Measurements from ENCODE around the gene FAM217B.
A peak's percentile ranks its signal among the peaks of the same experiment; 100 is the strongest.

Gene FAM217B

DNA sequence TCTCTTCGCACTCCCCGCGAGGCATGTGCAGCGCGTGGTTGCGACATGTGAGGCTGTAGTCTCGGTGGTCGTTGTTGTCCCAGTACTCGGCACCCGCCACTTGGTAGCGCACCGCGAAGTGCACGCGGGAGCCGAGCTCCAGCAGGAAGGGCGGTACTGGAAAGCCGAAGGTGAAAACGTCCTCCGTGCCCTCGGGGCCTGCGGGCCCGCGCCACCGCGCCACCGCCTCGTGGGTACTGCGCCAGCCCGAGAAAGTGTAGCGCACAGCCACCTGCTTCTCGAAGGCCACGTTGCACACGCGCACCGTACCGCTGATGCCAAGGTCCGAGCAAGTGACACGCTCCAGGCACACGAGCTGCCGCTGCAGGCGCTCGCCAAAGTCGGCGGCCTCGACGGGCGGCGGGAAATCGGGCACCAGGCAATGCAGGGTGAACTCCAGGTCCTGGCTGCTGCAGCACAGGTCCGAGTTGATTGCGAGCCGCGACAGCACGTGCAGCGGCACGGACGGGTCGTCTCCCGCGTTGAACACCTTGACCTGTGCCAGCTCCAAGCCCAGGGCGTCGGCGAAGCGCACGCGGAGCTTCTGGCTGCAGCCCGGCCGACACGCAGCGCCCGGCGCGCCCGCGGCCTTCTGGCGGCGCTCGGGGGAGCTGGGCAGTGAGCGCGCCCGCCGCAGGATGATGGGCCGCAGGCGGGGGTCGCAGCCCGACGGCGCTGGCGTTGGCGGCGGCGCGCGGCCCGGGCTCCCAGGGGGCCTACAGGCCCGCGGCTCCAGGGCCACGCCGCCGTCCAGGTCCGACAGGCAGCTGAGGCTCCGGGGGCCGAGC lies 924 bp upstream of the FAM217B start:
- H3K27ac ChIP-seq = peak overlapping the region; percentile 92
- TF ChIP-seq, protein P1, sequence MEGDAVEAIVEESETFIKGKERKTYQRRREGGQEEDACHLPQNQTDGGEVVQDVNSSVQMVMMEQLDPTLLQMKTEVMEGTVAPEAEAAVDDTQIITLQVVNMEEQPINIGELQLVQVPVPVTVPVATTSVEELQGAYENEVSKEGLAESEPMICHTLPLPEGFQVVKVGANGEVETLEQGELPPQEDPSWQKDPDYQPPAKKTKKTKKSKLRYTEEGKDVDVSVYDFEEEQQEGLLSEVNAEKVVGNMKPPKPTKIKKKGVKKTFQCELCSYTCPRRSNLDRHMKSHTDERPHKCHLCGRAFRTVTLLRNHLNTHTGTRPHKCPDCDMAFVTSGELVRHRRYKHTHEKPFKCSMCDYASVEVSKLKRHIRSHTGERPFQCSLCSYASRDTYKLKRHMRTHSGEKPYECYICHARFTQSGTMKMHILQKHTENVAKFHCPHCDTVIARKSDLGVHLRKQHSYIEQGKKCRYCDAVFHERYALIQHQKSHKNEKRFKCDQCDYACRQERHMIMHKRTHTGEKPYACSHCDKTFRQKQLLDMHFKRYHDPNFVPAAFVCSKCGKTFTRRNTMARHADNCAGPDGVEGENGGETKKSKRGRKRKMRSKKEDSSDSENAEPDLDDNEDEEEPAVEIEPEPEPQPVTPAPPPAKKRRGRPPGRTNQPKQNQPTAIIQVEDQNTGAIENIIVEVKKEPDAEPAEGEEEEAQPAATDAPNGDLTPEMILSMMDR (conservative IDR thresholded peaks at IDR 0.05) = no peak
- peak; percentile 94 for TF ChIP-seq ZFX (IDR thresholded peaks at IDR 0.05)

DNA sequence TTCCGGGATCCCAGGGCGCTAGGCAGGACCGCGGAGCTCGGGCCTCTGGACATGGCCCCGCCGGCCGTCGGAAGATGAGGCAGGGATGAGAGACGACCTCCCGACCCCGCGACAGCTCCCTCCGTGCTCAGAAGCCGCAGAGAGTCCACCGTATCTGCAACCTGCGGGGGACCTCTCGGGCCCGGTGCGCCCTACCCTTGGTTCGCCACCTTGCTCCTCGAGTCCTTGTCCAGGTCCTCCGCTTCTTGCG lies 385 bp upstream of the FAM217B start:
- peak; percentile 85 for TF ChIP-seq ZFX (IDR thresholded peaks at IDR 0.05)
- TF ChIP-seq, protein P1 (conservative IDR thresholded peaks at IDR 0.05) = no peak

DNA sequence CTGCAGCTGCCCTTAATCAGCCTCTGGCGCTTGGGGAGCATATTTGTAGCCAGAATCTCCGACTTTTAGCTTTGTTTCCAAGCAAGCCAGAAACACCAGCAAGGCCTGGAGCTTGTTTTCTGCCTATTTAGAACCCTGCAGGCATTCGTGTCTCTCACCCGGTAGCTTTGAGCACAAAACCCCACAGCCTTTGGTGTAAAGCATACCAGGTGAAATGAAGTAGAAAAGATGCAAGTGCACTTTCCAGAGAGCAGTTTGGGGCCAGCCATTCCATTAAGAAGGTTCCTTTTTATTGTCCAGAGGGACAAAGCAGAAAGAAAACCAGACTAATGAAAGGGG lies 736 bp downstream of the FAM217B start:
- TF ChIP-seq ZFX (IDR thresholded peaks at IDR 0.05) = no peak
- TF ChIP-seq, protein P1 (conservative IDR thresholded peaks at IDR 0.05) = no peak
- H3K27ac ChIP-seq = peak overlapping the region; percentile 92

More for the DNA sequence above, 385 bp upstream of the FAM217B start:
- peak overlapping the region; percentile 92 for H3K27ac ChIP-seq

DNA sequence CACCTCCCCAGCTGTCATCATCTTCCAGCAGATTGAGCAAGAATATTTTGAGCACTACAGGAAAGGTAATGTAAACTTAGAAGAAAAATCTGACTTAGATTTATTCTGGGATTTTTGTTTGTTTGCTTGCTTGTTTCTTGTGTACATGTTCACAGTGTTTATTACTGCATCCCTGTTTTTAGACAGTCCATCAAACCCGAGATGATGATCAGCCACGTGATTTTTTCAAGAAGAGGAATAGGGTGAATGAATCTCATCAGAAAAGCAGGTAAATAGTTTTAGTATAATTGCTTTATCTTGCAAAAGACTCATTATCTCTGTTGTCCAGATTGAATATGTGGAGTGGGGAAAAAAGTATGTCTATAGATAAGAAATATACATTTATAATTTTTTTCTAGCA lies 2.1 kb downstream of the FAM217B start:
- TF ChIP-seq, protein P1 (conservative IDR thresholded peaks at IDR 0.05) = no peak
- TF ChIP-seq ZFX (IDR thresholded peaks at IDR 0.05) = no peak
- H3K27ac ChIP-seq = no peak overlapping the region

DNA sequence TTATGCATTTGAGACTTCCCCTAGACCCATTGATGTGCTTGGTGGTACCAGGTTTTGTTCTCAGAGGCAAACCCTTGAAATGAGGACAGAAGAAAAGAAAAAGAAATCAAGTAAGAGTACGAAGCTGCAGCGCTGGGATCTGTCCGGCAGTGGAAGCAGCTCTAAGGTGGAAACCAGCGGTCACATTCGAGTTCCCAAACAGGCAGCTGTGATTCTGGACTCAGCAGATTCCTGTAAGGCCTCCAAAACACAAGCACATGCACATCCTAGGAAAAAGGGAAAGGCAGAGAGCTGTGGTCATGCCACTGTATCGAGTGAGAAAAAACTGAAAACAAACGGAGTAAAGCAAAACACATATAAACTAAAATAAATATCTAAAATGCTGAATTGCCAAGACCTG lies 4.5 kb downstream of the FAM217B start:
- no peak for TF ChIP-seq ZFX (IDR thresholded peaks at IDR 0.05)

DNA sequence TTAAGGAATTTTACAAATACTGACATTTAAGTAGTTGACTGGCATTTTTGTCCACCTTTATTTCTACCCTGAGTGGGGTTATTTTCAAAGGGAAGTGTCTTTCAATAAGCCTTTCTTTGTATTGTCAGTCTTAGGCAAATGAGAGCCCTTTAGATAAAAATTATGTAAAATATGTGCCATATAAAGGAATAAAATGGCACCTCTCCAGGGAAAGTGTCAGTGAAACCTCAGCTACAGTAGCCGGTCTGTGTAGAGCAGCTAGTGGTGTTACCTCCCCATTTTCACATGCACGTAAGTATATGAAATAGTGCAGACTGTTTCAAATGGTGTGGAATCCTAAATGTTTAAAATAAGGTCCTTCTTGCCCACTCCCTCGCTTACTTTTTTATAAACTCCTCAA lies 5.0 kb downstream of the FAM217B start:
- no peak for TF ChIP-seq ZFX (IDR thresholded peaks at IDR 0.05)
- TF ChIP-seq, protein P1 (conservative IDR thresholded peaks at IDR 0.05) = no peak
- H3K27ac ChIP-seq = no peak overlapping the region

More for the DNA sequence above, 4.5 kb downstream of the FAM217B start:
- H3K27ac ChIP-seq = no peak overlapping the region

DNA sequence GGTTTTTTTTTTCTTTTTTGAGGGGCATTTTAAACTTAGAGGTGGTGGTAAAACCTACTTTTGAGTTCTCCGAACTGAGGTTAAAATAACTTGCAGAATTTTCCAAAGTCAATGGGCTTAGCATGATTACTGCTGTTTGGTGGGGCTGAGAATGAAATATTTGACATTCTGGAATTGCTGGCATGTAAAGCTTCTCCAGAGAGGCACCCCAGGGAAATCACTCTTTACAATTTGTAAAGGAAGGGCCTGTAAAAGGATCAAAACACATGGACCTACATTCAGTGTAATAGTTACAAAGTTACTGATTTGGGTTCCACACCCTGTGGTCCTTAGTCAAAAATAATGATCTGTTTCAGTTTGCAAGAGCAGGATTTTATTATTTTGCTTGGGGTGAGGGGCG lies 5.5 kb downstream of the FAM217B start:
- no peak for TF ChIP-seq ZFX (IDR thresholded peaks at IDR 0.05)
- TF ChIP-seq, protein P1 (conservative IDR thresholded peaks at IDR 0.05) = no peak
- H3K27ac ChIP-seq = no peak overlapping the region

DNA sequence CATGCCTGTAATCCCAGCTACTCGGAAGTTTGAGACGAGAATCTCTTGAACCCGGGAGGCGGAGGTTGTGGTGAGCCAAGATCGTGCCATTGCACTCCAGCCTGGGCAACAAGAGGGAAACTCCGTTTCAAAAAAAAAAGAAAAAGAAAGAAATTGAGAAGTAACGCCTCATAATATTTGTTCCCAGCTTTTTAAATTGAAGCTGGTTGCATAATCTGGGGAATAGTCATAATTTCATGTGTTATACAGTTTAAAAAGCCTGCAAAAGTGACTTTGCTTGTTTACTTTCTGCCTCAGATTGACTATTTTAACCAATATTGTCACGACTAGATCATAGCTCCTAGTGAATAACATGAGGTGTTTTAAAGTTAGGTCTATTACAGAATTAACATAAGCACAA lies 7.2 kb downstream of the FAM217B start:
- TF ChIP-seq ZFX (IDR thresholded peaks at IDR 0.05) = no peak
- TF ChIP-seq, protein P1 (conservative IDR thresholded peaks at IDR 0.05) = no peak
- no peak overlapping the region for H3K27ac ChIP-seq
